ENCODE measurements around the gene TAOK1. TPM values are rescaled to one million over a fixed set of nuclear protein-coding genes. Genes with fewer than 3 reads are reported as not detected.
A peak's percentile ranks its signal among the peaks of the same experiment; 100 is the strongest.

Gene TAOK1
- total RNA-seq, 1 experiment from 2014 or later, result 85.5 TPM

DNA sequence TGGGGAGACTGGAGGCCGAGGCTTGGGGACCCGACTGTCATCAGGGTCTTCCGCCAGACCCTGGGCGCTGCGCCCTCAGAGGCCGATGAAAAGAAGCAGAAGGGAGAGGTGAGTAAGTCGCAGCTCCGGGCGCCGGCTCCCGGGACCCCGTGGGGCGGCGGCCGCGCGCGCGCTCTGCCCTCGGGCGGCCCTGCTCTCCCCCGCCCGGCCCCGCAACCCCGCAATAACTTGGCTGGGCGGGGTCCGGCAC lies 177.1 kb downstream of the TAOK1 start:
- no peak for TF ChIP-seq EZH2 (IDR thresholded peaks at IDR 0.05; ENCODE audit: borderline replicate concordance, low read depth, low read length, poor library complexity, severe bottlenecking)
- TF ChIP-seq, protein P1, sequence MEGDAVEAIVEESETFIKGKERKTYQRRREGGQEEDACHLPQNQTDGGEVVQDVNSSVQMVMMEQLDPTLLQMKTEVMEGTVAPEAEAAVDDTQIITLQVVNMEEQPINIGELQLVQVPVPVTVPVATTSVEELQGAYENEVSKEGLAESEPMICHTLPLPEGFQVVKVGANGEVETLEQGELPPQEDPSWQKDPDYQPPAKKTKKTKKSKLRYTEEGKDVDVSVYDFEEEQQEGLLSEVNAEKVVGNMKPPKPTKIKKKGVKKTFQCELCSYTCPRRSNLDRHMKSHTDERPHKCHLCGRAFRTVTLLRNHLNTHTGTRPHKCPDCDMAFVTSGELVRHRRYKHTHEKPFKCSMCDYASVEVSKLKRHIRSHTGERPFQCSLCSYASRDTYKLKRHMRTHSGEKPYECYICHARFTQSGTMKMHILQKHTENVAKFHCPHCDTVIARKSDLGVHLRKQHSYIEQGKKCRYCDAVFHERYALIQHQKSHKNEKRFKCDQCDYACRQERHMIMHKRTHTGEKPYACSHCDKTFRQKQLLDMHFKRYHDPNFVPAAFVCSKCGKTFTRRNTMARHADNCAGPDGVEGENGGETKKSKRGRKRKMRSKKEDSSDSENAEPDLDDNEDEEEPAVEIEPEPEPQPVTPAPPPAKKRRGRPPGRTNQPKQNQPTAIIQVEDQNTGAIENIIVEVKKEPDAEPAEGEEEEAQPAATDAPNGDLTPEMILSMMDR (conservative IDR thresholded peaks at IDR 0.05; ENCODE audit: low read depth, low read length), result no peak
- DNase-seq (ENCODE audit: low spot score), result no peak
- no peaks in the 10 kb centered on the region for H3K36me3 ChIP-seq (ENCODE audit: insufficient read depth, low read length, poor library complexity, severe bottlenecking)
- H3K4me3 ChIP-seq (ENCODE audit: low read depth, low read length, poor library complexity, severe bottlenecking), result peak overlapping the region; percentile 83
- ChIA-PET CTCF (interaction anchor here (0.5 to 0.9 kb wide), 4 partner anchors 212 to 529 kb away, joined by 3 to 4 read pairs (median 3); no protein-coding TSS in a partner anchor), POLR2A (ENCODE audit: low non-redundant PET) (no interaction called here)
- H3K27me3 ChIP-seq (replicated peaks; ENCODE audit: insufficient read depth, low read depth, low read length, poor library complexity), result no peaks in the 10 kb centered on the region
- H3K4me1 ChIP-seq (ENCODE audit: insufficient read depth, low read length, poor library complexity, severe bottlenecking), result peaks cover 7% of the 10 kb centered on the region
- no peaks in the 10 kb centered on the region for H3K9me3 ChIP-seq (ENCODE audit: low read depth, low read length, poor library complexity, severe bottlenecking)
- H3K27ac ChIP-seq (ENCODE audit: low read depth, low read length, poor library complexity, severe bottlenecking), result peak overlapping the region; percentile 75
- no TSS peak for BruUV-seq (replicated peaks)
- intact Hi-C loops (cut with micrococcal nuclease; ENCODE audit: unreplicated experiment), result loop anchor here (10.0 kb wide), 1 partner anchor 58 kb away; the partner anchor contains the start of gene CORO6

DNA sequence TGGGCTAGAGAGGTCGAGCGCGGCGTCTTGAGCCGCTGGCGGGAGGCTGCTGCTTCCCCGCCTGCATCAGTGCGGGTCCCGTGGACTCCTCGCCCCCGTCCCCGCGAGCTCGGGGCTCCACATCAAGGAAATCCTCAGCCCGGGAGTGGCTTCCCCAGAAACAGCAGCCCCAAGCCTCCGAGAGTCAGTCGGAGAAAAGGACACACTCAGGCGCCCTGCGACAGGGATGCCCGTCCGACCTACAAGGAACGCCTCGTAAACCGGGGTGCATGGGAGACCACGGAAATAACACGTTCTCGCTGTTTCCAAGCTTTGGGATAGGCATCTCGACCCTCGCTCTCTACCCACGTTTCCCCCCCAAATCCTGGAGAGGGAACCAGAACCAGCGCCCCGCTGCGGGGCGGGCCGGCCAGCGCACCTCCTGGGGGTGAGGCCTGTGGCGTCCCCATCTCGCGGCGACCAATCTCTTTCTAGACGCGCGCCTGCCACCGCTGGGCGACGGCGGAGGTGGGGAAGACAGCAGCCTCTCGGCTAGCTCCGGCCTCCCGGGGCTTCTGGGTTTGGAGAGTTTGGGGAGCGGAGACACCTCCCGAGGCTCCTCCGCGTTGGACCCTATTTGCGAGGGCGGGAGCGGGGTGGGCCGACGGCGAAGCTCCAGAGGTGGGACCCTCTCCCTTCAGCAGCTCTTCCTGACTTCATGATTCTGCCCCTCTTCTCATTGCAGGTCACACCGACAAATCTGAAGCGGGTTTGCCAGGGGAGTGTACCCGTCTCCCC lies 177.6 kb downstream of the TAOK1 start:
- CTCF ChIA-PET, result interaction anchor here (0.5 to 1.0 kb wide), 4 partner anchors 198 to 528 kb away, joined by 3 to 7 read pairs (median 4); no protein-coding TSS in a partner anchor
- no peaks in the 10 kb centered on the region for H3K36me3 ChIP-seq (ENCODE audit: insufficient read depth, low read length, poor library complexity, severe bottlenecking)
- peak overlapping the region; percentile 83 for H3K4me3 ChIP-seq (ENCODE audit: low read depth, low read length, poor library complexity, severe bottlenecking)
- H3K27ac ChIP-seq (ENCODE audit: low read depth, low read length, poor library complexity, severe bottlenecking), result peak overlapping the region; percentile 75
- intact Hi-C loops (cut with micrococcal nuclease; ENCODE audit: unreplicated experiment), result loop anchor here (1.0 to 10.0 kb wide), 3 partner anchors 24 to 197 kb away; partner anchors contain the start of gene CORO6
- peaks cover 9% of the 10 kb centered on the region for H3K4me1 ChIP-seq (ENCODE audit: insufficient read depth, low read length, poor library complexity, severe bottlenecking)
- no peak for TF ChIP-seq EZH2 (IDR thresholded peaks at IDR 0.05; ENCODE audit: borderline replicate concordance, low read depth, low read length, poor library complexity, severe bottlenecking)
- TF ChIP-seq, protein P1 (conservative IDR thresholded peaks at IDR 0.05; ENCODE audit: low read depth, low read length), result peak; percentile 40
- no TSS peak for BruUV-seq (replicated peaks)
- H3K27me3 ChIP-seq (replicated peaks; ENCODE audit: insufficient read depth, low read depth, low read length, poor library complexity), result no peaks in the 10 kb centered on the region
- POLR2A ChIA-PET (ENCODE audit: low non-redundant PET), result interaction anchor here (0.6 to 0.7 kb wide), 2 partner anchors 25 to 223 kb away, joined by 4 to 17 read pairs; partner anchors contain the start of gene ANKRD13B
- peak; percentile 87 for DNase-seq (ENCODE audit: low spot score)
- no peaks in the 10 kb centered on the region for H3K9me3 ChIP-seq (ENCODE audit: low read depth, low read length, poor library complexity, severe bottlenecking)

DNA sequence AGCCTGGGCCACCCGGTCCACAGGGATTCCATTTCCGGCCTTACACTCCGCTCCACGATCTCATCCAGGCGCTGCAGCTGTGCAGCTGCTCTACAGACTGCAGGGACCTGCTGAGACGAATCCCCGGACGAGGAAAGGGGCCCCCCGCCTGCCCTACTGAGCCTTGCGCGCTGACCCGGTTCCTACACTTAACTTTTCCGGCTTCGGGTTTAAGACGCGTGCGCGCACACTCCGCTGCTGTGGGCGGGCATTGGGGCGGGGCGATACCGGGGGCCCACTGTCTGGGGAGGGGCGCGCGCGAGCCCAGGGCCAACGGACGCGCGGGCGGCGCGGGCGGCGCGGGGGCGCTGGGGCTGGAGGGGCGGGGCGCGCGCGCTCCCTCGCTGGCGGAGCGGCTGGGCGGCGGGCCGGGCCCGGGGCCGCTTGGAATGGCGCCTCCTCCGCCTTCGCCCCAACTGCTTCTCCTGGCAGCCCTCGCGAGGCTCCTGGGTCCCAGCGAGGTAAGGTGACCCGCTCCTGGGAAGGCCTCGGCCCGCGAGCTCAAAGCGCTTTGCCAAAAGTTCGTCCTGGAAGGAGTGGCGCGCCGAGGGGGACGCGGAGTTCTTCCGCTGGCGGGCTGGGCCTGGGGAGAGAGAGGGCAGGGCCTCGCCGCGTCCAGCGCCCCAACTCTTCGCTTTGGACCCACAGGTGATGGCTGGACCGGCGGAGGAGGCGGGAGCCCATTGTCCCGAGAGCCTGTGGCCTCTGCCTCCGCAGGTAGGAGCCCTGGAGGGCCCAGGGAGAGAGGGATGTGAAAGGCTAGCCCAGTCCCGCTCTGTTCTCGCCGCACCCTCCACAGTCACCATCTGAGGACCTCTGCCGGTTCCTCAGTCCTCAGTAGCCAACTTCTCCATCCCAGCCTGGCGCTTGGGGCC lies 178.4 kb downstream of the TAOK1 start, which contains the start of gene TP53I13:
TSS of gene TP53I13 (plus strand) at position 371 of the 914 bp plus-strand sequence. CDS start at position 429, 58 bp downstream.
- Histone ChIP-seq H3K27ac (ENCODE audit: low read depth, low read length, poor library complexity, severe bottlenecking) (peak within 1 kb of the TSS; percentile 88), H3K4me1 (ENCODE audit: insufficient read depth, low read length, poor library complexity, severe bottlenecking) (peaks cover 18% of the 10 kb centered on the region), H3K9me3 (ENCODE audit: low read depth, low read length, poor library complexity, severe bottlenecking) (no peaks in the 10 kb centered on the region), H3K36me3 (ENCODE audit: insufficient read depth, low read length, poor library complexity, severe bottlenecking) (peaks cover 7% of the 10 kb centered on the region), H3K4me3 (ENCODE audit: low read depth, low read length, poor library complexity, severe bottlenecking) (peak within 1 kb of the TSS; percentile 83), H3K27me3 (replicated peaks; ENCODE audit: insufficient read depth, low read depth, low read length, poor library complexity) (no peaks in the 10 kb centered on the region)
- POLR2A ChIA-PET (ENCODE audit: low non-redundant PET), result no interaction called here
- CTCF ChIA-PET, result interaction anchor here (1.0 kb wide), 1 partner anchor 199 kb away, joined by 5 read pairs; no protein-coding TSS in a partner anchor
- peak; percentile 95 for DNase-seq (ENCODE audit: low spot score)
- BruUV-seq (replicated peaks), result no TSS peak
- intact Hi-C loops (cut with micrococcal nuclease; ENCODE audit: unreplicated experiment), result loop anchor here (1.0 to 10.0 kb wide), 3 partner anchors 23 to 198 kb away; partner anchors contain the start of gene CORO6
- TF ChIP-seq, protein P1 (conservative IDR thresholded peaks at IDR 0.05; ENCODE audit: low read depth, low read length), result no peak
- no peak for TF ChIP-seq EZH2 (IDR thresholded peaks at IDR 0.05; ENCODE audit: borderline replicate concordance, low read depth, low read length, poor library complexity, severe bottlenecking)
